Astrocyte (in vitro differentiated cells and primary cell): ENCODE data around the gene TMEM37. TPM values are rescaled to one million over a fixed set of nuclear protein-coding genes. Genes with fewer than 3 reads are reported as not detected.

Experiments
- DNase-seq: peaks from one replicate; pipeline ENCODE4 v3.0.0-alpha.2; 2010; ENCODE audit warnings: low read depth
- FAIRE-seq: peaks from 2 replicates; lab custom pipeline; 2011; peaks lifted over from hg19 to GRCh38; lab: Jason Lieb, UNC
- H2AFZ ChIP-seq: 2 replicates; pipeline ENCODE4 v1.6.0; 2012; ENCODE audit warnings: low read depth, low read length, inconsistent platforms
- H3K27ac ChIP-seq: 2 replicates; pipeline ENCODE4 v1.5.1; 2011; ENCODE audit warnings: low read depth, low read length, inconsistent platforms
- H3K27me3 ChIP-seq: 2 replicates; pipeline ENCODE4 v1.6.0; 2011; ENCODE audit warnings: low read length, inconsistent platforms; ENCODE audit not compliant: insufficient read depth
- H3K36me3 ChIP-seq: 2 replicates; pipeline ENCODE4 v1.5.1; 2011; ENCODE audit warnings: low read length, inconsistent platforms; ENCODE audit not compliant: insufficient read depth
- H3K4me1 ChIP-seq: 2 replicates; pipeline ENCODE4 v1.5.1; 2011; ENCODE audit warnings: low read length, inconsistent platforms; ENCODE audit not compliant: insufficient read depth
- H3K4me2 ChIP-seq: 2 replicates; pipeline ENCODE4 v1.6.0; 2012; ENCODE audit warnings: low read length, inconsistent platforms
- H3K4me3 ChIP-seq: 2 replicates; pipeline ENCODE4 v1.5.1; 2011; ENCODE audit warnings: low read depth, mild to moderate bottlenecking, low read length, inconsistent platforms; ENCODE audit not compliant: insufficient read depth
- H3K79me2 ChIP-seq: 2 replicates; pipeline ENCODE4 v1.6.0; 2012; ENCODE audit warnings: mild to moderate bottlenecking, low read length, inconsistent platforms; ENCODE audit not compliant: insufficient read depth
- H3K9ac ChIP-seq: 2 replicates; pipeline ENCODE4 v1.6.0; 2012; ENCODE audit warnings: mild to moderate bottlenecking, low read length, inconsistent platforms
- H3K9me3 ChIP-seq: 2 replicates; pipeline ENCODE4 v1.5.1; 2012; ENCODE audit warnings: low read depth, mild to moderate bottlenecking, low read length, inconsistent platforms; ENCODE audit not compliant: insufficient read depth
- H4K20me1 ChIP-seq: 2 replicates; pipeline ENCODE4 v1.6.0; 2012; ENCODE audit warnings: low read length, inconsistent platforms; ENCODE audit not compliant: insufficient read depth
- H3K27ac Mint-ChIP-seq: one replicate; pipeline ENCODE4 v1.8.0; 2021; ENCODE audit warnings: mild to moderate bottlenecking, mixed read lengths; ENCODE audit not compliant: unreplicated experiment
- H3K27me3 Mint-ChIP-seq: one replicate; pipeline ENCODE4 v1.8.0; 2021; ENCODE audit warnings: low read depth, mixed read lengths; ENCODE audit not compliant: unreplicated experiment
- H3K36me3 Mint-ChIP-seq: one replicate; pipeline ENCODE4 v1.8.0; 2021; ENCODE audit warnings: low read depth, mixed read lengths; ENCODE audit not compliant: unreplicated experiment
- H3K4me1 Mint-ChIP-seq: one replicate; pipeline ENCODE4 v1.8.0; 2021; ENCODE audit warnings: low read depth, mixed read lengths; ENCODE audit not compliant: unreplicated experiment
- H3K4me3 Mint-ChIP-seq: one replicate; pipeline ENCODE4 v1.8.0; 2021; ENCODE audit warnings: mild to moderate bottlenecking, moderate library complexity, mixed read lengths; ENCODE audit not compliant: unreplicated experiment
- H3K9me3 Mint-ChIP-seq: one replicate; pipeline ENCODE4 v1.8.0; 2021; ENCODE audit warnings: mild to moderate bottlenecking, mixed read lengths; ENCODE audit not compliant: unreplicated experiment
- CTCF ChIP-seq: IDR thresholded peaks from 2 replicates; pipeline ENCODE4 v1.5.1; 2011; ENCODE audit warnings: low read depth, mild to moderate bottlenecking, inconsistent platforms, low read length, moderate library complexity; ENCODE audit not compliant: insufficient read depth
- EZH2 ChIP-seq: IDR thresholded peaks from 2 replicates; pipeline ENCODE4 v1.6.1; 2012; ENCODE audit warnings: mild to moderate bottlenecking, low read length, inconsistent platforms; ENCODE audit not compliant: insufficient read depth
- total RNA-seq: library from RNA; stranded (reverse); gene quantifications from 2 replicates; pipeline ENCODE4 v1.2.1, GENCODE V29; 2021

Gene TMEM37
- total RNA-seq, 1 donor from 2014 or later, result 1.6 TPM

GRCh38 chr2:119472749-119473148 is 41.1 kb downstream of the TMEM37 start:
- Mint-ChIP-seq H3K4me3 (no peak overlapping the region), H3K27me3 (peaks cover 38% of the 10 kb centered on the region), H3K4me1 (peaks cover 5% of the 10 kb centered on the region), H3K36me3 (no peaks in the 10 kb centered on the region), H3K27ac (no peak overlapping the region), H3K9me3 (no peaks in the 10 kb centered on the region)
- no peaks in the 10 kb centered on the region for H3K9me3 ChIP-seq
- no peak overlapping the region for H3K4me3 ChIP-seq
- H2AFZ ChIP-seq, result no peak overlapping the region
- peaks cover 3% of the 10 kb centered on the region for H3K4me1 ChIP-seq
- H4K20me1 ChIP-seq, result no peaks in the 10 kb centered on the region
- no peak overlapping the region for H3K4me2 ChIP-seq
- H3K36me3 ChIP-seq, result no peaks in the 10 kb centered on the region
- no peak overlapping the region for H3K27ac ChIP-seq
- FAIRE-seq (no peak), DNase-seq (no peak)
- H3K27me3 ChIP-seq, result no peaks in the 10 kb centered on the region
- TF ChIP-seq CTCF (no peak), EZH2 (no peak)
- H3K79me2 ChIP-seq, result no peaks in the 10 kb centered on the region
- H3K9ac ChIP-seq, result no peak overlapping the region

- Histone ChIP-seq H3K27ac (no peak overlapping the region), H3K9ac (no peak overlapping the region), H3K36me3 (no peaks in the 10 kb centered on the region), H3K9me3 (no peaks in the 10 kb centered on the region), H3K4me1 (peaks cover 3% of the 10 kb centered on the region), H3K27me3 (no peaks in the 10 kb centered on the region), H3K4me3 (no peak overlapping the region), H4K20me1 (no peaks in the 10 kb centered on the region), H3K79me2 (no peaks in the 10 kb centered on the region), H2AFZ (no peak overlapping the region), H3K4me2 (no peak overlapping the region)
- no peak for FAIRE-seq
- Mint-ChIP-seq H3K36me3 (no peaks in the 10 kb centered on the region), H3K27me3 (peaks cover 39% of the 10 kb centered on the region), H3K9me3 (no peaks in the 10 kb centered on the region), H3K4me1 (peaks cover 2% of the 10 kb centered on the region), H3K27ac (no peak overlapping the region), H3K4me3 (no peak overlapping the region)
- DNase-seq, result no peak
- no peak for TF ChIP-seq CTCF
- TF ChIP-seq EZH2, result no peak
These were observed 42.1 kb downstream of the TMEM37 start for GRCh38 chr2:119473621-119474370.
